ENCODE measurements around the gene CMBL. TPM values are rescaled to one million over a fixed set of nuclear protein-coding genes. Genes with fewer than 3 reads are reported as not detected.

Gene CMBL
- total RNA-seq, 2 experiments from 2014 or later = 1.2 to 1.4 TPM

DNA sequence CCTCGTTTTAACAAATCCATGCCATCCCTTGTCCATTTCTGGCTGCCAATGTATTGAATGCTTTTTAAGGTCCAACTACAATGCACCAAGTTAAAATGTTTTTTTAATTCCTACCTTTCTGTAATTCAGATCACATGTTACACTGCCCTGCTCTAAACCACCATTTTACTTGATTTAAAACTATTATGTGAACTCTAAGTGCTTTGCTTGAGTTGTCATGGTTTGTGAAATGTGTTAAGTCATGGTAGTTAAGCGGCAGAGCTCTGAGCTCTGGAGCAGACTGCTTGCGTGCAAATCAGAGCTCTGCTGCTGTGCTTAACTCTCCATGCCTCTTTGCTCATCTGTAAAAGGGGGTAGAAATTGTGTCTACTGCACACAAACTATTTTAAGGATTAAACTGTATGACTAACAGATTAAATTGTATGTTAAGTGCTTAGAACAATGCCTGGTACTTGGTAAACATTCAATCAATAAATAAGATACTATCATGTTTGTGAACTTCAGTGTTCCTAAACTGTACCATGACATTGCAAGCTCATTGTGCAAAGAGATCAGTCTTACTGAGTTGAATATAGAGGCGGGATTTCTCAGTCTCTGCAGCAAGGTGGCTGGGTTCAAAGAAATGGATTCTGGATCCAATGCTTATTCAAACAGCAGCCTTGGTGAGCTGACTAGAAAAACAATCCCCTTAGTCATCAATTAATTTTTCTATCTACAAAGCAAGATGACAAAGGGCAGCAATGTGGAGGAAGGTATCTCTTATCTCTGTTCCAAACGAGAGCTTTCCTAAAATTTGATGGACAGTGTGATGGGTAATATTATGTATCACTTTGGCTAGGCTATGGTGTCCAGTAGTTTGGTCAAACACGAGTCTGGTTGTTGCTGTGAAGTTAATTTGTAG, 16.1 kb upstream of the CMBL start:
- ATAC-seq = no peak
- no peak for DNase-seq
- no peaks in the 10 kb centered on the region for H3K9me3 Mint-ChIP-seq
- no peak for TF ChIP-seq CTCF (IDR thresholded peaks at IDR 0.05)
- intact Hi-C loops (cut with micrococcal nuclease) = loop anchor here (1.0 kb wide), 1 partner anchor 12 kb away; no protein-coding TSS in a partner anchor
- no peaks in the 10 kb centered on the region for H3K27me3 Mint-ChIP-seq
- POLR2A ChIA-PET = interaction anchor here (0.8 kb wide), 1 partner anchor 235 kb away, joined by 3 read pairs; no protein-coding TSS in a partner anchor
- no peaks in the 10 kb centered on the region for H3K4me1 Mint-ChIP-seq (ENCODE audit: low read depth)
- H3K36me3 Mint-ChIP-seq (ENCODE audit: low read depth) = no peaks in the 10 kb centered on the region
- no peak overlapping the region for H3K27ac Mint-ChIP-seq
- no peak overlapping the region for H3K4me3 Mint-ChIP-seq
- CTCF ChIA-PET = no interaction called here

DNA sequence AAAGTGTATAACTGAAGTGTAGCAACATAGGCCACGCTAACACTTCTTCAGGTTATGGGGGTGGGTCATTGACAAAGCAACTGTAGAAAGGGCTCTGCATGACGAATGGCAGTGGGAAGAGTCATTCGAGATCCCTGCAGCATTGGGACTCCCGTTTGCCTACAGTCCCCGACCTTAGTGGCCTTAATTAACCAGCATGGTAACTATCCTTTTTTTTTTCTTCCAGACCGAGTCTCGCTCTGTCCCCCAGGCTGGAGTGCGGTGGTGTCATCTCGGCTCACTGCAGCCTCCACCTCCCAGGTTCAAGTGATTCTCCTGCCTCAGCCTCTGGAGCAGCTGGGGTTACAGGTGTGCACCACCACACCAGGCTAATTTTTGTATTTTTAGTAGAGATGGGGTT, 14.2 kb upstream of the CMBL start:
- no peaks in the 10 kb centered on the region for H3K4me1 Mint-ChIP-seq (ENCODE audit: low read depth)
- H3K27ac Mint-ChIP-seq = no peak overlapping the region
- no peak for TF ChIP-seq CTCF (IDR thresholded peaks at IDR 0.05)
- POLR2A ChIA-PET = no interaction called here
- no peaks in the 10 kb centered on the region for H3K36me3 Mint-ChIP-seq (ENCODE audit: low read depth)
- DNase-seq = no peak
- intact Hi-C loops (cut with micrococcal nuclease) = no loop called here
- H3K9me3 Mint-ChIP-seq = no peaks in the 10 kb centered on the region
- no peaks in the 10 kb centered on the region for H3K27me3 Mint-ChIP-seq
- no peak for ATAC-seq
- CTCF ChIA-PET = no interaction called here
- H3K4me3 Mint-ChIP-seq = no peak overlapping the region

- Mint-ChIP-seq H3K4me1 (ENCODE audit: low read depth) (no peaks in the 10 kb centered on the region), H3K36me3 (ENCODE audit: low read depth) (no peaks in the 10 kb centered on the region), H3K4me3 (no peak overlapping the region), H3K27me3 (no peaks in the 10 kb centered on the region), H3K9me3 (no peaks in the 10 kb centered on the region), H3K27ac (no peak overlapping the region)
- ATAC-seq = no peak
- intact Hi-C loops (cut with micrococcal nuclease) = no loop called here
- ChIA-PET CTCF (interaction anchor here (0.7 kb wide), 1 partner anchor 119 kb away, joined by 3 read pairs; no protein-coding TSS in a partner anchor), POLR2A (no interaction called here)
- TF ChIP-seq CTCF (IDR thresholded peaks at IDR 0.05) = no peak
- no peak for DNase-seq
These were observed 13.1 kb upstream of the CMBL start for GRCh38 chr5:10320793-10321192.

DNA sequence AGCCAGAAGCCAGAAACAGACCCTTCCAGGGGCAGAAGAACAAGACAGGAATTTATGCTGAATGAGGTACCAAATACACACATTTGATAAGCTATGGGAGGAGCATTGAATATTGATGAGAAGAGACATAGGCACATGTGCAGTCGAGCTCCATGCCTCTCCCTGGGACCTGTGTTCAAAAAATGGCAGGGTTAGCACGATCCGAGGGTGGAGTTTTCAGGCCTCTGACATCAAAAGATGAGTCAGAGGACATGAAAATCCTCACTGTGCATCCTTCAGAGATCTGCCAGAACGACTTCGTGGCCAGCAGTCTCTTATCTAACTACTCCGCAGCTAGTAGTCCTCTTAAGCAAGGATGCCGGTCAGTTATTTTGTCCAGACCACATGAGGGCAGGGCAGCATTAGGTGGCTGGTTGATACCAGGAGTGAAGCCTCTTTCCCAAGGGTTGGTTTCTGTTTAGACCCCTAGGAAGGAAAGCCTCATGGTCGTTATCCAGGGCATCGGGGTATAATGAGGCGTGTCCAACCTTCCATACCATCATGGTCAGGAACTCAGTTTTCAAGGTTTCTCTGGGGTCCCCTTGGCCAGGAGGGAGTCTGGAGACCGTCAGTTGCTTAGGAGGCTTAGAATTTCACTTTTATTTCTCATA, 11.6 kb upstream of the CMBL start:
- POLR2A ChIA-PET = no interaction called here
- intact Hi-C loops (cut with micrococcal nuclease) = no loop called here
- CTCF ChIA-PET = no interaction called here

More for the DNA sequence above, 11.6 kb upstream of the CMBL start:
- Mint-ChIP-seq H3K27ac (no peak overlapping the region), H3K27me3 (no peaks in the 10 kb centered on the region), H3K4me1 (ENCODE audit: low read depth) (no peaks in the 10 kb centered on the region), H3K4me3 (no peak overlapping the region), H3K9me3 (no peaks in the 10 kb centered on the region), H3K36me3 (ENCODE audit: low read depth) (no peaks in the 10 kb centered on the region)
- DNase-seq (no peak), ATAC-seq (no peak)
- no peak for TF ChIP-seq CTCF (IDR thresholded peaks at IDR 0.05)

All from activated CD8-positive, alpha-beta T cell treated with anti-CD3 and anti-CD28 coated beads for 36 hours (primary cell).